ENCODE data around the gene BIRC2.

The BIRC2 gene

DNA sequence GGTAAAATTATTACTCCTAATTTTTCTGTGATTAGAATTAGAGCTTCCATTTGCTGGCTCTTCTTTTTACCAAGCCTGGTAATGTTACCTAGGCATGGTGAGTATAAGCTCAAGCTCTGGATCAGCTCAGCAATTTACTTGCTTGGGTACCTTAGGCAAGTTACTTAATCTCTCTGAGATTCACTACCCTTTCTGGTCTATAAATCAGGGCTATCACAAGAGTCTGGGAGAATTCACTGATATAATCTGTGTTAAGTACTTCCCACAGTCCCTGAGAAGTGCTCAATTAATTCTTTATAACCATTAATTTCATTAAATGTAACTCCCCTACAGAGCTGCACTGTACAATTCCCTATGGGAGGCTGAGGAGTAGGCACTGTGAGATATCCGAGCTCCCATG lies 61.3 kb downstream of the BIRC2 start:
- DNase-seq (ENCODE audit: extremely low read depth, low read depth) = no peak
- no peak overlapping the region for H3K4me3 ChIP-seq (replicated peaks; ENCODE audit: low read depth, low read length)
- TF ChIP-seq, protein P1, sequence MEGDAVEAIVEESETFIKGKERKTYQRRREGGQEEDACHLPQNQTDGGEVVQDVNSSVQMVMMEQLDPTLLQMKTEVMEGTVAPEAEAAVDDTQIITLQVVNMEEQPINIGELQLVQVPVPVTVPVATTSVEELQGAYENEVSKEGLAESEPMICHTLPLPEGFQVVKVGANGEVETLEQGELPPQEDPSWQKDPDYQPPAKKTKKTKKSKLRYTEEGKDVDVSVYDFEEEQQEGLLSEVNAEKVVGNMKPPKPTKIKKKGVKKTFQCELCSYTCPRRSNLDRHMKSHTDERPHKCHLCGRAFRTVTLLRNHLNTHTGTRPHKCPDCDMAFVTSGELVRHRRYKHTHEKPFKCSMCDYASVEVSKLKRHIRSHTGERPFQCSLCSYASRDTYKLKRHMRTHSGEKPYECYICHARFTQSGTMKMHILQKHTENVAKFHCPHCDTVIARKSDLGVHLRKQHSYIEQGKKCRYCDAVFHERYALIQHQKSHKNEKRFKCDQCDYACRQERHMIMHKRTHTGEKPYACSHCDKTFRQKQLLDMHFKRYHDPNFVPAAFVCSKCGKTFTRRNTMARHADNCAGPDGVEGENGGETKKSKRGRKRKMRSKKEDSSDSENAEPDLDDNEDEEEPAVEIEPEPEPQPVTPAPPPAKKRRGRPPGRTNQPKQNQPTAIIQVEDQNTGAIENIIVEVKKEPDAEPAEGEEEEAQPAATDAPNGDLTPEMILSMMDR (IDR thresholded peaks at IDR 0.05; ENCODE audit: low read depth, low read length, missing control alignments) = no peak

DNA sequence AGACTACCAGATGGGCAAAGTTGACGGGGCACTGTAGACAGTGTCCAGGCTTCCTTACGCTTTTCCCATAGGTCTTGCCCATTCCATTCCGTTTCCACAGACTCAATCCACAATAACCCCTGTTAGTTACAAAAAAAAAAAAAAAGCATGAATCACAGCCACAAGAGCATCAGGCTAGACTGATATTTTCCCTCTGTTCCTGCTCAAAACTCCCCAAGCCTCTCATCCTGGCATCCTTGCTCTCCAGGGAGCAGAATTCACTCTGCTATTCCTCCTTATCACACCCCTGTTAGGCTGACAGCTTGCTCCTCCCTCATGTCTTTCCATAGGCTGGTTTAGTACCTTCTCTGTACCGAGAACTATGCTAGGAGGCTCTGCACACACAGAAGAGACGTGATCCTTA lies 63.4 kb downstream of the BIRC2 start:
- DNase-seq (ENCODE audit: extremely low read depth, low read depth) = no peak
- TF ChIP-seq, protein P1 (IDR thresholded peaks at IDR 0.05; ENCODE audit: low read depth, low read length, missing control alignments) = no peak
- H3K4me3 ChIP-seq (replicated peaks; ENCODE audit: low read depth, low read length) = no peak overlapping the region

- no peak for DNase-seq (ENCODE audit: extremely low read depth, low read depth)
- TF ChIP-seq, protein P1 (IDR thresholded peaks at IDR 0.05; ENCODE audit: low read depth, low read length, missing control alignments) = no peak
- no peak overlapping the region for H3K4me3 ChIP-seq (replicated peaks; ENCODE audit: low read depth, low read length)
These were observed 64.1 kb downstream of the BIRC2 start for GRCh38 chr11:102411142-102411541.

GRCh38 chr11:102413497-102413896 lies 66.5 kb downstream of the BIRC2 start:
- no peak for DNase-seq (ENCODE audit: extremely low read depth, low read depth)
- TF ChIP-seq, protein P1 (IDR thresholded peaks at IDR 0.05; ENCODE audit: low read depth, low read length, missing control alignments) = no peak
- no peak overlapping the region for H3K4me3 ChIP-seq (replicated peaks; ENCODE audit: low read depth, low read length)

GRCh38 chr11:102414559-102414958 lies 67.5 kb downstream of the BIRC2 start:
- no peak overlapping the region for H3K4me3 ChIP-seq (replicated peaks; ENCODE audit: low read depth, low read length)
- no peak for DNase-seq (ENCODE audit: extremely low read depth, low read depth)
- TF ChIP-seq, protein P1 (IDR thresholded peaks at IDR 0.05; ENCODE audit: low read depth, low read length, missing control alignments) = no peak

- TF ChIP-seq, protein P1 (IDR thresholded peaks at IDR 0.05; ENCODE audit: low read depth, low read length, missing control alignments) = no peak
- DNase-seq (ENCODE audit: extremely low read depth, low read depth) = no peak
- H3K4me3 ChIP-seq (replicated peaks; ENCODE audit: low read depth, low read length) = no peak overlapping the region
These were observed 68.4 kb downstream of the BIRC2 start for GRCh38 chr11:102415304-102415916.

GRCh38 chr11:102416976-102417375 lies 70.0 kb downstream of the BIRC2 start:
- no peak for DNase-seq (ENCODE audit: extremely low read depth, low read depth)
- TF ChIP-seq, protein P1 (IDR thresholded peaks at IDR 0.05; ENCODE audit: low read depth, low read length, missing control alignments) = no peak
- H3K4me3 ChIP-seq (replicated peaks; ENCODE audit: low read depth, low read length) = no peak overlapping the region
